HG02798 (cell line): ENCODE measurements around the gene KCNN4.
"Not testable (repeated sequence)": the region's sequence is repeated elsewhere in the genome, so short reads cannot be mapped to it uniquely, and the experiment has no call there.

Source experiments
- ATAC-seq: cut with Tn5 transposase; IDR thresholded peaks from one replicate; pipeline ENCODE4 v1.9.1; 2021; ENCODE audit warnings: mild to moderate bottlenecking; ENCODE audit not compliant: unreplicated experiment, poor library complexity

KCNN4 gene

DNA sequence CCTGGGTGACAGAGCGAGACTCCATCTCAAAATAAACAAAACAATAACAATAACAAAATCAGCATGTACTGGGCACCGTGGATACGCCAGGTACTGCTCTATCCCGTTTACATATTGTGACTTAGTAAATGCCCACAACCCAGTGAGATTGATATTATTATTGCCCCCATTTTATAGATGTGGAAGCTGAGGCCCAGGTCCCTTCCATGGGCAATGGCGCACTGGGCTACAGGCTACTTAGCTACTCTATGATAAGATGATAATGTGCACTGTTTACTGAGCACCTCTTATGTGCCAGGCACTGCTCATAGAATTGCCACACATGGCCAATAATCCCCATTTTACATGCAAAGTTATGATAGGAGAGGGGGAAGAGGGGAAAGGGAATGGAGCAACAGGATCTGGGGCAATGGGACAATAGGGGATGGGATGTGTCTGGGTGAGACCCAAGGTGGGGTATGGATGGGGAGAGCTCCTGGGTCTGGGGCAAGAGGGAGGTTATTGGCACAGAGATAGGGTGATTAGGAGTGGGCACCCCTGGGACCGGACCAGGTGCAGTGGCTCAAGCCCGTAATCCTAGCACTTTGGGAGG, 5.4 kb downstream of the KCNN4 start:
- ATAC-seq = no peak

- not testable (repeated sequence) for ATAC-seq
Measured at GRCh38 chr19:43774940-43775258, 5.9 kb downstream of the KCNN4 start.

DNA sequence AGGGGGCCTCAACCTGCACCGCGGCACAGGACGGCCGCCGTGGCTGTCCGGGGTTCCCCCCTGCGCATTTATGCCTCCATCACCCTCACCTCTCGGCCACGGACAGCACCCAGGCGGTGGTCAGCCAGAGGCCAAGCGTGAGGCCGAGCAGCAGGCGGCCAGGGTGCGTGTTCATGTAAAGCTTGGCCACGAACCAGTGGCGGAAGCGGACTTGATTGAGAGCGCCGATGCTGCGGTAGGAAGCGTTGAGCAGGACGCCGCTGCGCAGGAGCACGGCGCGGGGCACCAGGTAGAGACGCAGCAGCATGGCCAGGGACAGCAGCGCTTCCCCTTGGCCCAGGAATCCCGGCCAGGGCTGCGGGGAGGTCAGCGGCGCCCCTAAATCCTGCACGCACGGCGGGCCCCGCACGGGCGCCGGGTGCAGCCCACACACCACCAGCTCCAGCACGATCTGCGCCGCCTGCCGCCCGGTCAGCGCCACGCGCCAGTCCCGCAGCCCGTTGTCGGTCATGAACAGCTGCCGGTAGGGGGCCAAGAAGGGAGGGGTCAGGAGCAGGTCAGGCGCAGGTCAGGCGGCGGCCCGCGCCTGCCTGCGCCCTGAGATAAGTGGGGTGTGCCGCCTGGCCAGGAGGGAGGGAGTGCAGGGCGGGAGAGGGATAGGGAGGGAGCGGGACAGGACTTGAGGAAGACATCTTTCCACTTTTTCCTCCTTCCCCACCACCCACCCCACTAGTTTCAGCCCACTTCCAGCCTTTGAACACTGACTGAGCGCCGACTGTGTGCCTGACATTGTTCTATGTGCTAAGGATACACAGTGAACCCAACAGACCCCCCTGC, 6.5 kb downstream of the KCNN4 start:
- no peak for ATAC-seq

DNA sequence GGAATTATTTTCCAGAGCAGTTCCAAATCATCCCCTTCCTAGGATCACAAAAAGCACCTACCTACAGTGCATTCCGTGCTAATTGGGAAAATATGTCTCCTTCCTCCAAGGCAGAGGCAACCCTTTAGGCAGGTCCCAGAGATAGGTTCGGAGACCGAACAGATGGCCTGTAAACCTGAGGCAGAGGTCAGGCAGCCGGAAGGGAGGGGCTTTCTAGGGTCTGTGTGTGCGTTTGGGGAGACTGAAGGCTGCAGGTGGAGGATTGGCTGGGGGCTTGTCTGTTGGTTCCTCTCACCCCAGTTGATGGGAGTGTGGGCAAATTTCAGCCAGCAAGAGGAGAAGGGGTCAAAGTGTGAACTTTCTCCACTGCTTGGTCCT, 7.1 kb downstream of the KCNN4 start:
- no peak for ATAC-seq

DNA sequence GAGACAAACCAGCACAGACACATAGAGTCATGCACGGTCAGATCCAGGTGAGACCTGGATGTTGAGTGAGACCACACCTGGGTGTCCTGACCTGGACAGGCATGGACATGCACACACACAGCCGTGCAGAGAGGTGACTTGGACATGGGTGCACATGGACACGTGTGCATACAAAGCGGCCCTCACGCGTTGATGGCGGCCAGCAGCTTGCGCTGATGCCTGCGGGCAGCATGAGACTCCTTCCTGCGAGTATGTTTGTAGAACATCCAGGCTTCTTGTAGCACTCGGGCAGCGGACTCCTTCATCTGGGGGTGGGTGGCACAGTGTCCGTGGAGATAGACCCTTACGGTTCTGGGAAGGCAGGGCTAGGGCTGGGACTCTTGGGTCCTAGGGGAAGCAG, 11.5 kb downstream of the KCNN4 start:
- no peak for ATAC-seq

GRCh38 chr19:43768273-43769050, 12.3 kb downstream of the KCNN4 start:
- no peak for ATAC-seq

DNA sequence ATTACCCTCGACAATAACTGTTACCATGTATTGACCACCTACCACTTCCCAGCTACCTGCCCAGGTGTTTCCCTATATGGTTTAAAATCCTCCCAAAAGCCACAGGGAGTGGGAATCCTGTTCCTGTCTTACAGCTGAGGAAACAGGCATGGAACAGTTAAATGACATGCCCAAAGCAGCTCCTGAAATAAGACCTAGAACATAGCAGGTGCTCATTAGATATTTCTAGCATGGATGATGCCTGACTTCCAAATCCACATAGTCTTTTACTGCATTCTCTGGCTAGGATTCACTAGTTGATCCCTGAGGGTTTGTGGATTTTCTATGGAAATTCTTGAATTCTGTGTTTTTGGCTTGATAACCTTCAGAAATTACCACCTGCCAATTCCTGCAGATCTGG, 13.0 kb downstream of the KCNN4 start:
- ATAC-seq = no peak

- no peak for ATAC-seq
Measured at GRCh38 chr19:43767316-43767715, 13.5 kb downstream of the KCNN4 start.

- no peak for ATAC-seq
Measured at GRCh38 chr19:43766755-43767043, 14.1 kb downstream of the KCNN4 start.

GRCh38 chr19:43765109-43765876, 15.5 kb downstream of the KCNN4 start:
- ATAC-seq = peak; percentile 66

GRCh38 chr19:43764684-43765083, 16.1 kb downstream of the KCNN4 start:
- not testable (repeated sequence) for ATAC-seq

DNA sequence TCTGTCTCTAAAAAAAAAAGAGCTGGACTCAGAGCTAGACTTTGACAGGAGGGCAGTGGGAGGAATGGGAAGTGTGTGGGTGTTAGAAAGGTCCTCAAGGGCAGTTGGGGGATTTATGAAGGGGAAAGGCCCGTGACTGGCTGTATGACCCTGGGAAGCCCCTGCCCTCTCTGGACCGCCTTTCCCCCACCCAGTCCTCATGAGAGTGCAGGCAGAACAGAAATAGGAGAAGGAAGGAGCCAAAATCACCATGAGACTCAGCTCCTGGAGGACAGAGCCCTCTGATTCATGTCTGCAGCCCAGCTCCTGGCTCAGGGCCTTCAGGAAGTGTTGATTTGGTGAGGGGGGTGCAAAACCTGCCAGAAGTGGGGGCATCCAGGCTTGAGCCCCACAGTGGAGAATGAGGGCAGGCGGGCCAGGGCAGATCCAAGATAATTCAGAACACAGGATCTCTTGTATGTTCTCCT, 17.3 kb downstream of the KCNN4 start:
- ATAC-seq = peak; percentile 26

GRCh38 chr19:43762814-43763213, 18.0 kb downstream of the KCNN4 start:
- ATAC-seq = no peak

- ATAC-seq = no peak
Measured at GRCh38 chr19:43760941-43761340, 19.8 kb downstream of the KCNN4 start.

- no peak for ATAC-seq
Measured at GRCh38 chr19:43759515-43759914, 21.3 kb downstream of the KCNN4 start.

- ATAC-seq = peak; percentile 30
Measured at GRCh38 chr19:43755256-43755801, 25.4 kb downstream of the KCNN4 start.

DNA sequence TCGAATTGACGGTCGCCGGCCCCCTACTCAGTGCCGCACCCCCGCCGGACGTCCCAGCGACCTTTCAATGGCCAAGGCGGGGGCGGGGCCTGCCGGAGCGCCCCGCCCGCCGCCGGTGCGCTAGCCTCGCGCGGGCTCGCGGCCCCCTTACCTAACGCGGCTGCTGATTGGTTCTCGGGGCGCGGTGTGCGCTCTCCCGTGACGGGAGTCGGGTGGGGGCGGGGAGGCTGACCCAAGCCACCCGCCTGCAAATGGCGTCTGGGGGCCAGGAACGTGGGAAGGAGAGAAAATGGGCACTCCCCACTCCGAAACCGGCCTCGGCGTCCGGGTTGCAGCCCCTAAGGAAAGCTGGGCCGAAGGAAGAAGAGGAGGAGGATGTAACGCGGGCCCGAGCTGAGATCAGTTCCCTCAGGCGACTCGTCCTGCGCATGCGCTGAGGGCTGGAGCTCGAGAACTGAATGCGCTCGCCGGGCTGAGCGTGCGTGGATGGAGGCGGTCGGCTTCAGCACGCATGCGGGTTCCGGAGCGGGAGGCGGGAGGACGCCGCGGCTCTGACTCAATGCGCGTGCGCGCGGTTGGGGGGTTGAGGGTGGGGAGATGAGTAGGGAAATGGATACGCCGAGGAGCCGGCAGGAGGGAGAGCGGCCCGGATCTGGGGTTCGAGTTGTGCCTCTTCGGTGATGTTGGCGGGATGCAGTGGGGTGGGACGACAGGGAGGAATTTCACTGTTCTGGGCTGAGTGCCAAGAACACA, 26.1 kb downstream of the KCNN4 start, which contains the start of gene SMG9:
Gene SMG9, minus strand, starts transcription at position 460 of the 753 bp plus-strand sequence. CDS start 4,221 bp downstream, outside the sequence.
- peak; percentile 76 for ATAC-seq

DNA sequence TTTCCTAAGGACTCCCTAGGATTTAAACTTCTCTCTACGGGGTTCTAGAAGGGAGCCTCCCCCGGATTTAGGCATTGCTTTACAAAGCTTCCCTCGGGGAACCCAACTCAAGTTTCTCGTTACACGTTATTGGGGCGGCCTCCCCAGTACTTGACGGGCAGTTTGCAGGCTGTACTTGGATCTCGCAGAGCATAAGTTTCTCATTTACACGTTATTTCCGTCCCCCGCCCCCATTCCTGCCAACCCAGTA, 26.6 kb downstream of the KCNN4 start:
- ATAC-seq = no peak

- ATAC-seq = no peak
Measured at GRCh38 chr19:43752287-43752875, 28.4 kb downstream of the KCNN4 start.
